Spleen (tissue), 7 donors: Measurements from ENCODE around the gene WWC1.

Experiments
- CTCF ChIP-seq, 11 experiments: fragments of 200-600 bp in 7 of 11; fragments of 450-650 bp in 4 of 11; sonication (generic) in 4 of 11; IDR thresholded peaks in 8 of 11; conservative IDR thresholded peaks in 3 of 11; 1 replicate in 7 of 11; 2 replicates in 4 of 11; pipeline versions ENCODE4 v1.4.0 to v1.8.0; 2016 to 2021; ENCODE audit warnings: antibody characterized with exemption in 11 of 11, inconsistent platforms in 4 of 11, mild to moderate bottlenecking in 1 of 11
- POLR2A ChIP-seq, 3 donors: fragments of 450-650 bp; IDR thresholded peaks; one replicate each; pipeline ENCODE4 v1.5.1; 2017; ENCODE audit warnings: antibody characterized with exemption in 3 of 3, mild to moderate bottlenecking in 1 of 3
- donor health status: DM: no; HTN: no; CAD: no; lungs with moderate emphysema.
- donor health status: DM: no; HTN: no; CAD: no.
- donor health status: DM: no; HTN: no; CAD: no.

- TF ChIP-seq CTCF (IDR thresholded peaks at IDR 0.05 in 8 of 11, conservative IDR thresholded peaks at IDR 0.05 in 3 of 11): no peak
- TF ChIP-seq POLR2A (IDR thresholded peaks at IDR 0.05): no peak
These were observed 47.8 kb downstream of the WWC1 start for GRCh38 chr5:168339109-168339771.
